Measurements from ENCODE around the gene BMS1. TPM values are rescaled to one million over a fixed set of nuclear protein-coding genes. Genes with fewer than 3 reads are reported as not detected.

Gene BMS1
- total RNA-seq, 3 donors from 2014 or later = 11.0 to 14.5 (median 12.4) TPM

GRCh38 chr10:42880255-42880620 lies 97.6 kb downstream of the BMS1 start:
- intact Hi-C loops (cut with DNase I, micrococcal nuclease) = no loop called here

GRCh38 chr10:42882597-42882996 lies 100.0 kb downstream of the BMS1 start:
- Histone ChIP-seq H3K4me1 (ENCODE audit: low read depth) (no peaks in the 10 kb centered on the region), H3K9me3 (peaks cover 6% of the 10 kb centered on the region), H3K4me3 (no peak overlapping the region), H3K36me3 (ENCODE audit: low read depth) (no peaks in the 10 kb centered on the region)
- TF ChIP-seq CTCF (IDR thresholded peaks at IDR 0.05) = no peak
- no peak for ATAC-seq
- intact Hi-C loops (cut with DNase I, micrococcal nuclease) = no loop called here
- DNase-seq = no peak

More at GRCh38 chr10:42880255-42880620, 97.6 kb downstream of the BMS1 start:
- Histone ChIP-seq H3K36me3 (ENCODE audit: low read depth) (no peaks in the 10 kb centered on the region), H3K4me3 (no peak overlapping the region), H3K4me1 (ENCODE audit: low read depth) (no peaks in the 10 kb centered on the region), H3K9me3 (peaks cover 6% of the 10 kb centered on the region)
- ATAC-seq = no peak
- DNase-seq = no peak
- TF ChIP-seq CTCF (IDR thresholded peaks at IDR 0.05) = no peak

Other genes starting within 250 kb of the BMS1 start
- 10 to 100 TPM; 22.2 to 36.7 (median 28.2) TPM for gene ZNF33B, start 144.2 kb upstream of the BMS1 start, total RNA-seq